GM12878 (cell line): ENCODE data around the gene GRIK1. TPM values are rescaled to one million over a fixed set of nuclear protein-coding genes. Genes with fewer than 3 reads are reported as not detected.

ENCODE experiments used
- ATAC-seq: fragments of 200-7000 bp; cut with Tn5 transposase; 3 replicates; pipeline ENCODE4 v1.9.1; 2020; ENCODE audit warnings: mild to moderate bottlenecking, moderate library complexity
- BruUV-seq: library from RNA; stranded (reverse); fragments of 400-500 nt; replicated peaks from 2 replicates; lab custom pipeline; 2021; lab: Mats Ljungman, UMichigan
- CTCF ChIA-PET: fragments of 300-600 bp; sonication (Branson Sonifier 250); formaldehyde crosslinking; extraction: SDS; loops from one replicate; lab custom pipeline; 2021; ENCODE audit warnings: inconsistent platforms; lab: Yijun Ruan, JAX
- POLR2A ChIA-PET: fragments of 350-600 bp; formaldehyde crosslinking; extraction: SDS; loops from one replicate; lab custom pipeline; 2021; ENCODE audit warnings: inconsistent platforms; lab: Charles Lee
- RAD21 ChIA-PET: fragments of 300-600 bp; sonication (Branson Sonifier 250); formaldehyde crosslinking; loops from one replicate; lab custom pipeline; 2023; ENCODE audit warnings: antibody characterized with exemption; ENCODE audit not compliant: unreplicated experiment; lab: Charles Lee
- SMC1A ChIA-PET: fragments of 300-600 bp; sonication (Branson Sonifier 250); formaldehyde crosslinking; loops from one replicate; lab custom pipeline; 2023; ENCODE audit not compliant: unreplicated experiment, uncharacterized antibody; lab: Charles Lee
- DNase-seq: peaks from one replicate; pipeline ENCODE4 v3.0.0-alpha.2; 2011; ENCODE audit warnings: low read depth, low spot score
- FAIRE-seq: peaks from 3 replicates; lab custom pipeline; 2011; peaks lifted over from hg19 to GRCh38; lab: Jason Lieb, UNC
- H2AFZ ChIP-seq: 2 replicates; pipeline ENCODE4 v1.6.0; 2011; ENCODE audit warnings: low read depth, low read length, control low read depth; ENCODE audit not compliant: control insufficient read depth
- H3K27ac ChIP-seq: 2 replicates; pipeline ENCODE4 v1.5.1; 2011; ENCODE audit warnings: control low read depth; ENCODE audit not compliant: control insufficient read depth, insufficient read depth
- H3K27me3 ChIP-seq, 2 experiments: replicated peaks in 1 of 2; 2 replicates each; pipeline versions ENCODE4 v1.6.0 to v1.6.1; 2011; ENCODE audit warnings: low read length in 1 of 2; ENCODE audit not compliant: control insufficient read depth in 2 of 2, insufficient read depth in 2 of 2
- H3K36me3 ChIP-seq, 2 experiments: 2 replicates each; pipeline ENCODE4 v1.5.1; 2011; ENCODE audit warnings: low read length in 1 of 2; ENCODE audit not compliant: control insufficient read depth in 2 of 2, insufficient read depth in 2 of 2
- H3K4me1 ChIP-seq: 2 replicates; pipeline ENCODE4 v1.6.1; 2011; ENCODE audit warnings: mild to moderate bottlenecking, low read length, moderate library complexity, mixed read lengths; ENCODE audit not compliant: control insufficient read depth, insufficient read depth
- H3K4me2 ChIP-seq: 2 replicates; pipeline ENCODE4 v1.6.0; 2011; ENCODE audit warnings: control low read depth; ENCODE audit not compliant: control insufficient read depth, insufficient read depth
- H3K4me3 ChIP-seq: fragments of 200-600 bp; sonication (generic); 2 replicates; pipeline ENCODE4 v1.5.1; 2016
- H3K79me2 ChIP-seq: 2 replicates; pipeline ENCODE4 v1.6.0; 2011; ENCODE audit warnings: low read length; ENCODE audit not compliant: control insufficient read depth, insufficient read depth
- H3K9ac ChIP-seq: 2 replicates; pipeline ENCODE4 v1.8.0; 2011; ENCODE audit warnings: low read length, control low read depth, mixed read lengths; ENCODE audit not compliant: control insufficient read depth, insufficient read depth
- H3K9me3 ChIP-seq: replicated peaks from 3 replicates; pipeline ENCODE4 v1.5.1; 2011; ENCODE audit warnings: mild to moderate bottlenecking, low read length; ENCODE audit not compliant: control insufficient read depth, insufficient read depth
- H4K20me1 ChIP-seq: 2 replicates; pipeline ENCODE4 v1.6.0; 2011; ENCODE audit not compliant: control insufficient read depth, insufficient read depth
- GABPA ChIP-seq: IDR thresholded peaks from 2 replicates; pipeline ENCODE4 v1.6.1; 2014; ENCODE audit warnings: antibody characterized with exemption, low read depth, mild to moderate bottlenecking, inconsistent platforms
- HDAC2 ChIP-seq: fragments of 200-600 bp; sonication (generic); IDR thresholded peaks from 2 replicates; pipeline ENCODE4 v1.6.1; 2017
- NRF1 ChIP-seq: conservative IDR thresholded peaks from 2 replicates; pipeline ENCODE4 v1.6.1; 2011; ENCODE audit warnings: mild to moderate bottlenecking, low read depth, low read length, improper control_type of control experiment
- RAD21 ChIP-seq: IDR thresholded peaks from 2 replicates; pipeline ENCODE4 v1.6.1; 2011; ENCODE audit warnings: mild to moderate bottlenecking, low read depth, low read length, moderate library complexity; ENCODE audit not compliant: insufficient read depth
- SMARCA5 ChIP-seq: fragments of 450-650 bp; IDR thresholded peaks from 2 replicates; pipeline ENCODE4 v1.6.1; 2017; ENCODE audit warnings: mild to moderate bottlenecking
- SUZ12 ChIP-seq: fragments of 200-600 bp; sonication (generic); IDR thresholded peaks from one replicate; pipeline ENCODE4 v1.6.1; 2018; ENCODE audit warnings: antibody characterized with exemption, mild to moderate bottlenecking; ENCODE audit not compliant: unreplicated experiment
- YY1 ChIP-seq: IDR thresholded peaks from 2 replicates; pipeline ENCODE4 v1.6.1; 2011; ENCODE audit warnings: low read depth, mild to moderate bottlenecking, low read length
- ZNF24 ChIP-seq: fragments of 450-650 bp; IDR thresholded peaks from 2 replicates; pipeline ENCODE4 v1.6.1; 2017; ENCODE audit warnings: antibody characterized with exemption, mild to moderate bottlenecking
- ZNF384 ChIP-seq: IDR thresholded peaks from 2 replicates; pipeline ENCODE4 v1.6.1; 2012; ENCODE audit warnings: low read depth, mild to moderate bottlenecking, low read length, improper control_type of control experiment, borderline replicate concordance
- WGBS: methylation state at CpG from one replicate; pipeline ENCODE4 v1.1.6; 2016; ENCODE audit warnings: low lambda C conversion rate; ENCODE audit not compliant: insufficient replicate concordance, insufficient coverage; ENCODE audit errors: missing lambda C conversion rate; 5-methylcytosine and 5-hydroxymethylcytosine counted together
- in situ Hi-C: fragments of 300-500 bp; cut with MboI; formaldehyde crosslinking; loops from 9 replicates; pipeline ENCODE4 v1.14.3; 2018; ENCODE audit warnings: mixed read lengths
- intact Hi-C: fragments of 100-400 bp; cut with micrococcal nuclease; formaldehyde crosslinking; loops from one replicate; pipeline ENCODE4 v1.14.2; 2022; ENCODE audit not compliant: unreplicated experiment
- polyA plus RNA-seq, 11 experiments: library from polyadenylated mRNA; depleted of rRNA in 4 of 11; unstranded in 6 of 11; stranded (reverse) in 5 of 11; fragments of >200 nt; fragmentation: Nextera tagmentation in 4 of 11; fragmentation: Illumina TruSeq in 1 of 11; extraction: Ambion mirVana in 4 of 11; extraction: Trizol in 1 of 11; gene quantifications; 1 replicate in 1 of 11; 2 replicates in 10 of 11; pipeline versions ENCODE4 v1.2.1 to v1.2.3, GENCODE V29; 2011 to 2016; ENCODE audit warnings: inconsistent platforms in 2 of 11, missing spikeins in 2 of 11, low read depth in 1 of 11
- total RNA-seq, 4 experiments: library from RNA; depleted of rRNA in 3 of 4; stranded (reverse); fragments of >200 nt in 3 of 4; fragmentation: Illumina TruSeq in 1 of 4; extraction: Trizol in 1 of 4; gene quantifications; 2 replicates each; pipeline versions ENCODE4 v1.2.1 to v1.2.3, GENCODE V29; 2013 to 2021
- TF ChIP-seq, protein P1 (sequence below): fragments of 450-650 bp; formaldehyde crosslinking; IDR thresholded peaks from 2 replicates; pipeline ENCODE4 v1.4.0; 2020; ENCODE audit warnings: mild to moderate bottlenecking, moderate library complexity
- TF ChIP-seq, protein P2 (sequence below): fragments of 450-650 bp; IDR thresholded peaks from 2 replicates; pipeline ENCODE4 v1.6.1; 2016; ENCODE audit warnings: mild to moderate bottlenecking

The GRIK1 gene
- total and polyA plus RNA-seq, 10 of the 15 experiments (the other 5 are each of a cell fraction or from before 2014, with no cell fraction given): 0.05 to 0.13 (median 0.09) TPM; not detected in 7

DNA sequence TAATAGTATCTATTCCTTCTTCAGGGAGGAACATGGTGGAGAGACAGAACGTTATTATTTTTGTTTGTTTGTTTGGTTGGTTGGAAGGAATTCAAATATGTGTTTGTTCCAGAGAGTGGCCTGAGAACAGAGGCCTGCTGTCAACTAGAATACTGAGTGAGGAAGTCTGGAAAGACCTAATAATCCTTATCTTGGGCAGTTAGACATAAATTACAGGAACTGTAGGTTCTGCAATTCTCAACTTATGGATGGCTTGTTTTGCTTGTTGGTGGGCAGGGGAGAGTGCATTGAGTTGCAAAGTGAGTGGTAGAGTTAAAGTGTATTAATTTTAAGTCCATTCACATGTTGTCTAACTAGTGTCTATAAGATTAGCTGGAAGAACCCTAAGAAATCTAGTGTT lies 443.5 kb downstream of the GRIK1 start:
- Histone ChIP-seq H3K27me3 (no peaks in the 10 kb centered on the region), H3K9me3 (no peaks in the 10 kb centered on the region), H2AFZ (no peak overlapping the region), H3K9ac (no peak overlapping the region), H4K20me1 (no peaks in the 10 kb centered on the region), H3K36me3 (no peaks in the 10 kb centered on the region), H3K4me2 (no peak overlapping the region), H3K79me2 (no peaks in the 10 kb centered on the region), H3K27ac (no peak overlapping the region), H3K4me1 (no peaks in the 10 kb centered on the region), H3K4me3 (no peak overlapping the region)
- intact Hi-C loops (no loop called here), in situ Hi-C loops (no loop called here)
- no TSS peak for BruUV-seq
- ChIA-PET RAD21 (no interaction called here), SMC1A (interaction anchor here (1.1 kb wide), 1 partner anchor 8 kb away, joined by 3 read pairs; no protein-coding TSS in a partner anchor), CTCF (no interaction called here), POLR2A (no interaction called here)
- WGBS: 55% methylated on average over 1 of the region's 1 CpG
- DNase-seq (no peak), FAIRE-seq (no peak), ATAC-seq (no peak)
- TF ChIP-seq, protein P1, sequence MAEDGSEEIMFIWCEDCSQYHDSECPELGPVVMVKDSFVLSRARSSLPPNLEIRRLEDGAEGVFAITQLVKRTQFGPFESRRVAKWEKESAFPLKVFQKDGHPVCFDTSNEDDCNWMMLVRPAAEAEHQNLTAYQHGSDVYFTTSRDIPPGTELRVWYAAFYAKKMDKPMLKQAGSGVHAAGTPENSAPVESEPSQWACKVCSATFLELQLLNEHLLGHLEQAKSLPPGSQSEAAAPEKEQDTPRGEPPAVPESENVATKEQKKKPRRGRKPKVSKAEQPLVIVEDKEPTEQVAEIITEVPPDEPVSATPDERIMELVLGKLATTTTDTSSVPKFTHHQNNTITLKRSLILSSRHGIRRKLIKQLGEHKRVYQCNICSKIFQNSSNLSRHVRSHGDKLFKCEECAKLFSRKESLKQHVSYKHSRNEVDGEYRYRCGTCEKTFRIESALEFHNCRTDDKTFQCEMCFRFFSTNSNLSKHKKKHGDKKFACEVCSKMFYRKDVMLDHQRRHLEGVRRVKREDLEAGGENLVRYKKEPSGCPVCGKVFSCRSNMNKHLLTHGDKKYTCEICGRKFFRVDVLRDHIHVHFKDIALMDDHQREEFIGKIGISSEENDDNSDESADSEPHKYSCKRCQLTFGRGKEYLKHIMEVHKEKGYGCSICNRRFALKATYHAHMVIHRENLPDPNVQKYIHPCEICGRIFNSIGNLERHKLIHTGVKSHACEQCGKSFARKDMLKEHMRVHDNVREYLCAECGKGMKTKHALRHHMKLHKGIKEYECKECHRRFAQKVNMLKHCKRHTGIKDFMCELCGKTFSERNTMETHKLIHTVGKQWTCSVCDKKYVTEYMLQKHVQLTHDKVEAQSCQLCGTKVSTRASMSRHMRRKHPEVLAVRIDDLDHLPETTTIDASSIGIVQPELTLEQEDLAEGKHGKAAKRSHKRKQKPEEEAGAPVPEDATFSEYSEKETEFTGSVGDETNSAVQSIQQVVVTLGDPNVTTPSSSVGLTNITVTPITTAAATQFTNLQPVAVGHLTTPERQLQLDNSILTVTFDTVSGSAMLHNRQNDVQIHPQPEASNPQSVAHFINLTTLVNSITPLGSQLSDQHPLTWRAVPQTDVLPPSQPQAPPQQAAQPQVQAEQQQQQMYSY (CRISPR knock-in tag): no peak
- no peak for TF ChIP-seq ZNF24
- no peak for TF ChIP-seq GABPA
- TF ChIP-seq HDAC2: no peak
- no peak for TF ChIP-seq SUZ12
- no peak for TF ChIP-seq YY1
- no peak for TF ChIP-seq NRF1
- no peak for TF ChIP-seq SMARCA5
- TF ChIP-seq, protein P2, sequence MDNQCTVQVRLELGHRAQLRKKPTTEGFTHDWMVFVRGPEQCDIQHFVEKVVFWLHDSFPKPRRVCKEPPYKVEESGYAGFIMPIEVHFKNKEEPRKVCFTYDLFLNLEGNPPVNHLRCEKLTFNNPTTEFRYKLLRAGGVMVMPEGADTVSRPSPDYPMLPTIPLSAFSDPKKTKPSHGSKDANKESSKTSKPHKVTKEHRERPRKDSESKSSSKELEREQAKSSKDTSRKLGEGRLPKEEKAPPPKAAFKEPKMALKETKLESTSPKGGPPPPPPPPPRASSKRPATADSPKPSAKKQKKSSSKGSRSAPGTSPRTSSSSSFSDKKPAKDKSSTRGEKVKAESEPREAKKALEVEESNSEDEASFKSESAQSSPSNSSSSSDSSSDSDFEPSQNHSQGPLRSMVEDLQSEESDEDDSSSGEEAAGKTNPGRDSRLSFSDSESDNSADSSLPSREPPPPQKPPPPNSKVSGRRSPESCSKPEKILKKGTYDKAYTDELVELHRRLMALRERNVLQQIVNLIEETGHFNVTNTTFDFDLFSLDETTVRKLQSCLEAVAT: no peak
- TF ChIP-seq RAD21: no peak
- TF ChIP-seq ZNF384: no peak
